CD4-positive, alpha-beta T cell treated with Interleukin-1 beta for 1 hour (primary cell): ENCODE measurements around the gene CYP21A2.
"Not testable (repeated sequence)": the region's sequence is repeated elsewhere in the genome, so short reads cannot be mapped to it uniquely, and the experiment has no call there.

Experiments
- DNase-seq, 2 donors: peaks; one replicate each; pipeline ENCODE4 v3.0.0-alpha.2; 2020 to 2022

The CYP21A2 gene

DNA sequence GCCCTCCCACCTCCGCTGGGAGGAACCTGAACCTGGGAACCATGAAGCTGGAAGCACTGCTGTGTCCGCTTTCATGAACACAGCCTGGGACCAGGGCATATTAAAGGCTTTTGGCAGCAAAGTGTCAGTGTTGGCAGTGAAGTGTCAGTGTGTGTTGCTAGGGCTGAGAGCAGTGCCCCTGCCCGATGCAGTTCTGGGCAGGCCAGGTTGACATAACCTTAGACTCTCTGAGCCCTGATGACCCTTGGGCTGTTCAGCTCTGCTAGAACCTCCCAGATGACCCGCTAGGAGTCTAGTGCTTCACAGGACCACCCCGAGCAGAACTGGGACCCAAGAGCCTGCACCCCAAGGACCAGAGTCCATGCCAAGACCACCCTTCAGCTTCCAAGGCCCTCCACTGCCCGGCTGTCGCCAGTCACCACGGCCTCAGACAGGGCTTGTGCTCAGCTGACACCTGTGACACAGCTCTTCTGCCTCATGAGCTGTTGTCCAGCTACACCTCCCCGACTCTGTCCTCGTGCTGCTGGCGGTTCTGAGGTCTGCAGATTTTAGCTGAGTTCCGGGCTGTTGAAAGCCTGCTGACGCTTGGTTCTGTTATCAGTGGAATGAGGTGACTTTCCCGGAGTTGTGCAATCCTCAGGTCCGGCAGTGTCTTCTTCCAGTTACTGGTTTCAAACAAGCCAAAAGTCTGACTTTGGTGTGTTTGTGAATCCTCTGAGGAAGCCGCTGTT is 2.8 kb upstream of the CYP21A2 start:
- not testable (repeated sequence) for DNase-seq

GRCh38 chr6:32037136-32037535 is 1.1 kb upstream of the CYP21A2 start:
- not testable (repeated sequence) for DNase-seq

DNA sequence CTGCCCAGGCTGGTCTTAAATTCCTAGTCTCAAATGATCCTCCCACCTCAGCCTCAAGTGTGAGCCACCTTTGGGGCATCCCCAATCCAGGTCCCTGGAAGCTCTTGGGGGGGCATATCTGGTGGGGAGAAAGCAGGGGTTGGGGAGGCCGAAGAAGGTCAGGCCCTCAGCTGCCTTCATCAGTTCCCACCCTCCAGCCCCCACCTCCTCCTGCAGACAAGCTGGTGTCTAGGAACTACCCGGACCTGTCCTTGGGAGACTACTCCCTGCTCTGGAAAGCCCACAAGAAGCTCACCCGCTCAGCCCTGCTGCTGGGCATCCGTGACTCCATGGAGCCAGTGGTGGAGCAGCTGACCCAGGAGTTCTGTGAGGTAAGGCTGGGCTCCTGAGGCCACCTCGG is 663 bp downstream of the CYP21A2 start:
- DNase-seq = not testable (repeated sequence)

DNA sequence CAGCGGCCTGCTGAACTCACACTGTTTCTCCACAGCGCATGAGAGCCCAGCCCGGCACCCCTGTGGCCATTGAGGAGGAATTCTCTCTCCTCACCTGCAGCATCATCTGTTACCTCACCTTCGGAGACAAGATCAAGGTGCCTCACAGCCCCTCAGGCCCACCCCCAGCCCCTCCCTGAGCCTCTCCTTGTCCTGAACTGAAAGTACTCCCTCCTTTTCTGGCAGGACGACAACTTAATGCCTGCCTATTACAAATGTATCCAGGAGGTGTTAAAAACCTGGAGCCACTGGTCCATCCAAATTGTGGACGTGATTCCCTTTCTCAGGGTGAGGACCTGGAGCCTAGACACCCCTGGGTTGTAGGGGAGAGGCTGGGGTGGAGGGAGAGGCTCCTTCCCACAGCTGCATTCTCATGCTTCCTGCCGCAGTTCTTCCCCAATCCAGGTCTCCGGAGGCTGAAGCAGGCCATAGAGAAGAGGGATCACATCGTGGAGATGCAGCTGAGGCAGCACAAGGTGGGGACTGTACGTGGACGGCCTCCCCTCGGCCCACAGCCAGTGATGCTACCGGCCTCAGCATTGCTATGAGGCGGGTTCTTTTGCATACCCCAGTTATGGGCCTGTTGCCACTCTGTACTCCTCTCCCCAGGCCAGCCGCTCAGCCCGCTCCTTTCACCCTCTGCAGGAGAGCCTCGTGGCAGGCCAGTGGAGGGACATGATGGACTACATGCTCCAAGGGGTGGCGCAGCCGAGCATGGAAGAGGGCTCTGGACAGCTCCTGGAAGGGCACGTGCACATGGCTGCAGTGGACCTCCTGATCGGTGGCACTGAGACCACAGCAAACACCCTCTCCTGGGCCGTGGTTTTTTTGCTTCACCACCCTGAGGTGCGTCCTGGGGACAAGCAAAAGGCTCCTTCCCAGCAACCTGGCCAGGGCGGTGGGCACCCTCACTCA is 1.4 kb downstream of the CYP21A2 start:
- not testable (repeated sequence) for DNase-seq

DNA sequence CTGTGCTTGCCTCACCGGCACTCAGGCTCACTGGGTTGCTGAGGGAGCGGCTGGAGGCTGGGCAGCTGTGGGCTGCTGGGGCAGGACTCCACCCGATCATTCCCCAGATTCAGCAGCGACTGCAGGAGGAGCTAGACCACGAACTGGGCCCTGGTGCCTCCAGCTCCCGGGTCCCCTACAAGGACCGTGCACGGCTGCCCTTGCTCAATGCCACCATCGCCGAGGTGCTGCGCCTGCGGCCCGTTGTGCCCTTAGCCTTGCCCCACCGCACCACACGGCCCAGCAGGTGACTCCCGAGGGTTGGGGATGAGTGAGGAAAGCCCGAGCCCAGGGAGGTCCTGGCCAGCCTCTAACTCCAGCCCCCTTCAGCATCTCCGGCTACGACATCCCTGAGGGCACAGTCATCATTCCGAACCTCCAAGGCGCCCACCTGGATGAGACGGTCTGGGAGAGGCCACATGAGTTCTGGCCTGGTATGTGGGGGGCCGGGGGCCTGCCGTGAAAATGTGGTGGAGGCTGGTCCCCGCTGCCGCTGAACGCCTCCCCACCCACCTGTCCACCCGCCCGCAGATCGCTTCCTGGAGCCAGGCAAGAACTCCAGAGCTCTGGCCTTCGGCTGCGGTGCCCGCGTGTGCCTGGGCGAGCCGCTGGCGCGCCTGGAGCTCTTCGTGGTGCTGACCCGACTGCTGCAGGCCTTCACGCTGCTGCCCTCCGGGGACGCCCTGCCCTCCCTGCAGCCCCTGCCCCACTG is 2.3 kb downstream of the CYP21A2 start:
- DNase-seq = not testable (repeated sequence)

DNA sequence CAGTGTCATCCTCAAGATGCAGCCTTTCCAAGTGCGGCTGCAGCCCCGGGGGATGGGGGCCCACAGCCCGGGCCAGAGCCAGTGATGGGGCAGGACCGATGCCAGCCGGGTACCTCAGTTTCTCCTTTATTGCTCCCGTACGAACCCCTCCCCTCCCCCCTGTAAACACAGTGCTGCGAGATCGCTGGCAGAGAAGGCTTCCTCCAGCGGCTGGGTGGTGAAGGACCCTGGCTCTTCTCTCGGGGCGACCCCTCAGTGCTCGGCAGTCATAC is 2.8 kb downstream of the CYP21A2 start:
- not testable (repeated sequence) for DNase-seq

GRCh38 chr6:32041385-32041784 is 3.2 kb downstream of the CYP21A2 start:
- not testable (repeated sequence) for DNase-seq

DNA sequence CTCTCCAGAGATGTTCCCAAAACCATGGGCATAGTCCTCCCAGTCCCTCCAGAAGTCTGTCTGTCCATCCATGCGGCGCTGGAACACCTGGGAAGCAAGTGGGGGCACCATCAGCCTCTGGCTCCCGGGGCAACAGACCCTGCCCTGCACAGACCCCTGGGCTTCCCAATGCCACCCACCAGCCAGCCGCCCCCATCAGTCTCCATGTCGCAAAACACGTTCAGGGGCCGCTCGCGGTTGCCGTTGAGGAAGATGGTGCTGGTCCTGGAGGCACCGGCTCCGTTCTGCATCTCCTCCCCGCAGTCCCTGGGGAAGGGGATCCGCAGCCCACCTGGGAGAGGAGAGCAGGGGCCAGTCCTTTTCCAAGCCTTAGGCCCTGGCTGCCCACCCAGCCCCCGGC is 4.1 kb downstream of the CYP21A2 start:
- DNase-seq = not testable (repeated sequence)

DNA sequence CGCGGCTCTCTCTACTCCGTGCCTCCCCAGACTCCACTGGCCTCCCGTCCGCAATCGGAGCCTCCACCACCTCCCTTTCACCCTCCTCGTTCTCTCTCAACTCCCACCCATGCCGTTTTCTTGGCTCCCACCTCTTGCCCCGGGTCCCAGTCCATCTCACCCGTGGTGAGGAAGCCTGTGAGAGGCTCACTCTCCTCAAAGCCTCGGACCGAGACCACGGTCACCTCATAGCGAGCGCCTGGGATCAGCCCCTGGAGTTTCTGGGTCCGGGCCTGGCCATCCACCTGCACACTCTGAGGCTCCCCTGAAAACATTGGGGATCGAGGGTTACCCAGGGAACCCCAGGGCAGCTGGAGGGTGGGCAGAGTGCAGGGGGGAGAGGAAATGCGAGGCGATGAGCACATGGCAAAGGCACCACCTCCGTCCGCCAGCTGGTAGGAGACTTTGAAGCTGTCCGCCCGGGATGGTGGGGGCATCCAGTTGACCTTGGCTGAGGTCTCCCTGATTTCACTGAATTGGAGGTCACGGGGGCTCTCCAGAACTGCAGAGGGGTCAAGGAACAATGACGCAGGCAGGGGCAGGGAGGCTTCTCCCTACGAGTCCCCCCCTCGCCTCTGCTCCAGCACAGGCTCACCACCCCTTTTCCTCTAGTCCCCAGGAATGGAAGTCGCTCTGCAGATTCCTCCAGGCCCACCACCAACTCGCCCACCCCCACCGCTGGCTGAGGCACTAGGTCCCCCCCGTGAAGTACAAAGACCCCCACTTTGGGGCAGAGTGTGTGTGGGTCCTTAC is 5.6 kb downstream of the CYP21A2 start:
- DNase-seq = not testable (repeated sequence)

GRCh38 chr6:32044916-32045315 is 6.7 kb downstream of the CYP21A2 start:
- not testable (repeated sequence) for DNase-seq

DNA sequence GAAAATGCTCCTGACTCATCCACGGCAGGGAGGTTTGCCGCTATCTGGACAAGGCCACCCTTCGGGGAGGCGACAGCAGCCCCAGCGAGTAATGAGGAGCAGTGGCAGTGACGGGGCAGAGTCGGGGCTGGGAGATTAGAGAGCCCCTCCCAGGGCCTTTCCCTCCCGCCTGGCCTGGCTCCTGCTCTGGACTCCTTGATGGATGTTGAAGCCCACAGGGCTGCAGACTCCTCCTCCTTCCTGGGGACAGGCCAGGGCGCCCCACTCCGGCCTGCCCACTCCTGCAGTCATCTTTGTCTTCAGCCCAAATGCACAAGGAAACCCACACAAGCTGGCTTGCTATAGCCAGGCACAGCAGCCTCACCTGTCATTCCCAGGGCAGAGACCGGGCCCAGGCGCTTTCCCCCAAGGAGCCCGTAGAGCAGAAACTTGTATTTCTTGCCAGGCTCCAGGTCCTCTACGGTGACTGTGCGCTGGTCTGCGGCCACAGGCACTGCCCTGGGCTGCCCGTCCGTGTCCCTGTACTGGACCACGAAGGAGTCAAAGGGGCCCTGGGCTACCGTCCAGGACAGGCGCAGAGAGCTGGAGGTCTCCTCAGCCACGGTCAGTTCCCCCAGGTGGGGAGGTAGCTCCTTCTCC is 7.7 kb downstream of the CYP21A2 start:
- no peak for DNase-seq

GRCh38 chr6:32046450-32047083 is 8.4 kb downstream of the CYP21A2 start:
- DNase-seq = no peak

DNA sequence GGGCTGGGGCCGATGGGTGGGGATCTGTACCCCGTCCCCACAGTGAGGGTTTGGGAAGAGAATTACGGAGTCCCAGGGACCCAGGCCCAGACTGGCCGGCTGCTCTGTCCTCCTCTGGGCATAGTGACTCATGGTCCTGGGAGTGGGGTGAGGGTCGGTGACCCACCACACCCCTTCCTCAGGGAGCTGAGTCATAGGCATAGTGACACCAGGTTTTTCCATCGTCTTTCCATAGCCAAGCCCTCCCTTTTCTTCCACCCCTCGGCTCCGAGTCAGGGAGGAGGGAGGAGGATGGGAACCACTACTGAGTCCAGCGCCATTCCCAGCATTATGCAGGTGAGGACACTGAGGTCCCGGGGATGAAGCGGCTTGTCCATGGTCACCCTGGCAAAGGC is 8.9 kb downstream of the CYP21A2 start:
- no peak for DNase-seq

GRCh38 chr6:32047539-32047854 is 9.3 kb downstream of the CYP21A2 start:
- DNase-seq = no peak

DNA sequence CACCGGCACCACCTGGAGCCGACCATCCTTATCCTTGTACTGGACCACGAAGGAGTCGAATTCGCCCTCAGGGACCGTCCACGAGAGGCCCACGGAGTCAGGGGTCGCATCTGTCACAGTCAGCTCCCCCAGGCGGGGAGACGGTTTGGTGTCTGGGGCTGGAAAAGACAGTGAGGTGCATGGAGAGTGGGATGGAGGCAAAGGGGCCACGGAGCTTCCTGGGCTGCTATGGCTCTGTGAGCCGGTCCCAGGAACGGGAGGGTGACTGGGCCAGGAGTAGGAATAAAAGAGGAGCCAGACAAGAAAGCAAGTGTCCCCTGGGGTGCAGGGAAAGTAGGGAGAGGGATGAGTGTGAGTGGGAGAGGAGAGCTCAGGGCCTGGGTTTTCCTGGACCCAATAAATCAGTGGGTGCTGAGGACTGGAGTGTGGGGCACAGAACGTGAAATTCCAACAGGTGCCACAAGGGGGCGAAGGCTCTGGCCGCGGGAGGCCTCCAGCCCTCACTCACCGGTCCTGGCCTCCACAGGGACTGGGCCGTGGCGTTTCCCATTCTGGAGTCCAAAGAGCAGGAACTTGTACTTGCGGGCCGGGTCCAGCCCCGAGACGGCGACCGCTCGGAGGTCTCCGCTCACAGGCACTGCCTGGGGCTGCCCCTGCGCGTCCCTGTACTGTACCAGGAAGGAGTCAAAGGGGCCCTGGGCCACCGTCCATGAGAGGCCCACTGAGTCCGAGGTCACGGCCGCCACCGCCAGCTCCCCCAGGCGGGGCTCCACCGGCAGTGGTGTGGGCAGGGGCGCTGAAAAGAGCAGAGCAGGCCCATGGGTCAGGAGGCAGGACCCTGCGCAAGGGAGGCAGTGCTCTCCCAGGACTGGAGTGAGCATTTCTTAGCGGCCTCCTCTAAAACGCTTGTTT is 9.9 kb downstream of the CYP21A2 start:
- DNase-seq = peak; percentile 47 to 64

DNA sequence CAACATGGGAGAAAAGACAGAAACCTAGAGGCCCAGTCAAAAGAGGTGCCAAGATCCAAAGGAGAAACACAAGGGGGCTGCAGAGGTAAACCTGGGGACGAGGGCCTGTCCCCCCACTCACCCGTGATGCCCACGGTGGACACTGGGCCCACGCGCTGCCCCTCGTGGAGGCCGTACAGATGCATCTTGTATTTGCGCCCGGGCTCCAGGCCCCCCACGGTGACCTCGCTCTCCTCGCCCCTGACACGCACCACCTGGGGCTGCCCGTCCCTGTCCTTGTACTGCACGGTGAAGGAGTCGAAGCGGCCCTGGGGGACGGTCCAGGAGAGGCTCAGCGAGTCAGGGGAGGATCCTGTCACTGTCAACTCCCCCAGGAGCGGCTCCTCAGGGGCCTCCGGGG is 10.9 kb downstream of the CYP21A2 start:
- not testable (repeated sequence) for DNase-seq

DNA sequence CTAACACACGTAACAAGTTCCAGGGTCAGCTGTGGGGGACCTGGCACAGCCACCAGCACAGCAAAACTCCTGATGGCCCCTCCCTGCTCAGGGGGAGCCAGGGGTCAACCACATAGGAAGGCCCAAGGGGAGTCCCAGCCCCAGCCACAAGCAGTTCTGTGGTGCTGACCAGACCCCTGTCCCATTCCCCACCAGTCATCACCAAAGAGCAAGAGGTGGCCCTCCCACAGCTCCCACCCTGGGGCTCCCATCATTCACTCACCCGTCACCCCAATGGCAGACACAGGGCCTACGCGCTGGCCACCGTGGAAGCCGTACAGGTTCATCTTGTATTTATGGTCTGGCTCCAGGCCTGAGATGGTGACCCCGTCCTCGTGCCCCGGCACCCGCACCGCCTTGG is 11.5 kb downstream of the CYP21A2 start:
- DNase-seq = not testable (repeated sequence)

- DNase-seq = no peak
Measured at GRCh38 chr6:32050562-32050961, 12.3 kb downstream of the CYP21A2 start.

DNA sequence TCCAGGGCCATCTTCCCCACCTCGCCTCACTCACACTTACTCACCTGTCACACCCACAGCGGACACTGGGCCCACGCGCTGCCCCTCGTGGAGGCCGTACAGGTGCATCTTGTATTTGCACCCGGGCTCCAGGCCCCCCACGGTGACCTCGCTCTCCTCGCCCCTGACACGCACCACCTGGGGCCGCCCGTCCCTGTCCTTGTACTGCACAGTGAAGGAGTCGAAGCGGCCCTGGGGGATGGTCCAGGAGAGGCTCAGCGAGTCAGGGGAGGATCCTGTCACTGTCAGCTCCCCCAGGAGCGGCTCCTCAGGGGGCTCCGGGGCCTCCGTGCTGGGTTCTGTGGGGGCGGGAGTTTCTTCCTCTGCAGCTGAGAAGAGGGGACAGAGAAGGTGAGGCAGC is 14.4 kb downstream of the CYP21A2 start:
- not testable (repeated sequence) for DNase-seq

GRCh38 chr6:32053314-32053713 is 15.1 kb downstream of the CYP21A2 start:
- DNase-seq = not testable (repeated sequence)

DNA sequence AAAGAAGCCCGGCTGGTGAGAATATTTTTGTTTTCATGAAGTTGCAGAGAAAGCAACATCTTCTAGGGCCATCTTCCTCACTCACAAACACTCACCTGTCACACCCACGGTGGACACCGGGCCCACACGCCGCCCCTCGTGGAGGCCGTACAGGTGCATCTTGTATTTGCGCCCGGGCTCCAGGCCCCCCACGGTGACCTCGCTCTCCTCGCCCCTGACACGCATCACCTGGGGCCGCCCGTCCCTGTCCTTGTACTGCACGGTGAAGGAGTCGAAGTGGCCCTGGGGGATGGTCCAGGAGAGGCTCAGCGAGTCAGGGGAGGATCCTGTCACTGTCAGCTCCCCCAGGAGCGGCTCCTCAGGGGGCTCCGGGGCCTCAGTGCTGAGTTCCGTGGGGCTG is 17.5 kb downstream of the CYP21A2 start:
- not testable (repeated sequence) for DNase-seq
